Heart left ventricle (tissue), 13 donors: ENCODE results near the gene KIF12.

Experiments
- CTCF ChIP-seq, 12 donors: fragments of 200-600 bp; sonication (generic) in 4 of 12; IDR thresholded peaks; one replicate each; pipeline versions ENCODE4 v1.5.0 to v1.8.0; 2018 to 2022; ENCODE audit warnings: antibody characterized with exemption in 12 of 12, mild to moderate bottlenecking in 5 of 12
- POLR2A ChIP-seq, 2 donors: fragments of 450-650 bp; IDR thresholded peaks; one replicate each; pipeline ENCODE4 v1.6.1; 2017; ENCODE audit warnings: antibody characterized with exemption in 2 of 2, mild to moderate bottlenecking in 2 of 2, moderate library complexity in 2 of 2
- donor health status: ischemic (EF 13 %, LVEDD 7.1; RV severe dilation, severe dysfunction).
- donor health status: DM: no; HTN: yes; CAD: no.
- donor health status: DM: no; HTN: no; CAD: no.
- donor health status: ischemic (EF 25% LVEDD 6.9; RV normal size, moderate dysfunction).
- donor health status: ischemic (EF 25% LVEDD 5.7; RV mildly dilated, moderate dysfunction).
- donor health status: ischemic (EF 35%, LVEDD 5.7; RV mildly dilated, moderate dysfunction).
- donor health status: nonischemic (EF 11% LVEDD 7.7; RV severe dilation, severe dysfunction).
- donor health status: DM: yes; HTN: yes; CAD: no.
- donor health status: PGD.
- donor health status: ischemic (EF 29% LVEDD 5.4; RV normal size, mild dysfunction).
- donor health status: nonischemic (EF 23%, LVEDD 6.1; RV moderate dilation, normal function).

- TF ChIP-seq CTCF (IDR thresholded peaks at IDR 0.05) = no peak
- TF ChIP-seq POLR2A (IDR thresholded peaks at IDR 0.05) = no peak
Measured at GRCh38 chr9:114051281-114051680, 47.8 kb downstream of the KIF12 start.
